HG03060 (cell line): ENCODE results near the gene SDHAF2.

ENCODE experiments used
- ATAC-seq: cut with Tn5 transposase; IDR thresholded peaks from one replicate; pipeline ENCODE4 v1.9.1; 2021; ENCODE audit warnings: low read depth, moderate number of reproducible peaks; ENCODE audit not compliant: unreplicated experiment

SDHAF2 gene

GRCh38 chr11:61494381-61494961 is 64.5 kb downstream of the SDHAF2 start:
- no peak for ATAC-seq

GRCh38 chr11:61495801-61496601 is 66.1 kb downstream of the SDHAF2 start:
- no peak for ATAC-seq
